NCI-H1694 (cell line): ENCODE data around the gene IL34.

Source experiments
- DNase-seq: peaks from one replicate; lab custom pipeline; 2025; lab: John Stamatoyannopoulos, UW

IL34 gene

DNA sequence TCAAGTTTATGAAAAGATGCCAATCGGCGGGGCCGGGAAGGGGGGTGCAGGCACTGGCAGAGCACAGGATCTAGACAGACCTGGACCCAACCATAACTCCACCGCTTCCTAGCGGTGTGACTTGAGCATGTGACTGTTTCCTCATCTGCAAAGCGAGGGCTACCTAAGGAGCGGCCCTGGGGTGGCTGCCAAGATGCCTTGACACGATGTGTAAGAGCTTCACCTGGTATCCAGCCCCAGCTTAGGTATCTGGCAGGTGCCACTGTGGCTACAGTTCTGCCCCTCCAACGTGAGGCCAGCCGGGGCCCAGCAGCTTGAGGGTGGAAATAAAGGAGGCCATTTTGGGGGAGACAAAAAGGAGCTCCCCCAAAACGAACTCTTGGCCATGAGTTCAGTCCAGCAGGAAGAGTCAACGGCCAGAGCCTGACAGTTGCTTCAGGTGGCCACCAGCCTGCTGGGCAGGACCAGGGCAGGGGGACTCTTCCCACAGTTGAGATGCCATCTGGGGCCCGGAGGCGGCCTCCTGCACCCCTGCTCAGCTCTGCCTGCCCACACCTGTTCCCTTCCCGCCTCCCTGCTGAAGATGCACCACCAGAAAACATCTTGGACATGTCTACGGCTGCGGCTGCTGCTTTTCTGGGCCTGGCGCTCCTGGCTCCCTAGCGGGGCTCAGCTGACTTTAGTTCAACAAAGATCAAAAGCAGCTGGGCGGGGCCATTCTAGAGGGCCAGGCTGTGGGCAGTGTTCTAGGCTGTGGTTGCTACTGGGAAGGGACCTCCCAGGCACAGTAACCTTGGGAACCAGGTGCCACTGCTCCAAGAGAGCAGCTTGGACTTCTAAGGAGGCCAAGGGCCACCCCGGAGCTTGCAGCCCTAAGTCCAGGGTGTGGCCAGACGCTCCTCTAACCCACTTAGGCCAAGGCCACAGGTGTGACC lies 42.9 kb downstream of the IL34 start:
- DNase-seq: no peak

DNA sequence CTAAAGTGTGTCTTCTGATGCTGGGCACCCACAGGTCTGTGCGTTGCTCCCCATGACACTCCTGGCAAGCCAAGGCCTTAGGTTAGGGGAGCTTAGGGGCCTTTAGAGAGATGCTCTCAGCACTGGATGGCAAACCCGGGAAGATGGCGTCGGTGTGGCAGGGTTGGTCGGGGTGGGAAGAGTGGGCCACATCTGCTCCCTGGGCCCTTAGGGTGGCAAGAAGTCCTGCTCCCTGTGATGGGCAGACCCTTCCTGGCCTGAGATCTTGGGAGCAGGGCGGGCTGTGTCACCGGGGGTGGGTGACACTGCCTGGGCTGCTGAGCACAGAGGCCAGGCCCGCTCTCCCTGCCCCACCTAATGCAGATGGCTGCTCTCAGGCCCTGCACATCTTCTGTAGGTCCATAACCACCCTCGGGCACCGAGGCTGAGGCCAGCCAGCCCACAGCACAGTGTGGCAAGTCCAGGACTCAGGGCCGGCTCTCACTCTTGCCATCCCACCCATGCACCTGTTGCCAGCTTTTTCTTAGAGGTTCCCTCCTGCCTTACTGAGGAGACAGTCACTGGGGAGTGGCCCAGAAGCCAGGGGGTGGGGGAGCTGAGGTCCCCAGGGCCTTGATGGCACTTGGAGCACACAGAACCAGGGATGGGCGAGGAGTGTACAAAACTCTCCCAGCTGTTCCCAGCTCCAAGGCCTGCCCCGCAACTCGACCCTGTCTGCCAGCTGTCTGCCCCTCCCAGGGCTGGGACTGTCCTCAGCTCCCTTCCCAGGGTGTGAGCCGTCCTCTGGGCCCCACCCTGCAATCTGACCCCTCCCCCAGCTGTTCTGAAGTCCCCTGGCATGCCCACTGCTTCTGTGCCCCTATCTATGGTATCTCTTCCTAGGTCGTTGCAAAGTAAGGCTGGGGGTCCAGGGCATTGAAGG lies 43.9 kb downstream of the IL34 start:
- no peak for DNase-seq

DNA sequence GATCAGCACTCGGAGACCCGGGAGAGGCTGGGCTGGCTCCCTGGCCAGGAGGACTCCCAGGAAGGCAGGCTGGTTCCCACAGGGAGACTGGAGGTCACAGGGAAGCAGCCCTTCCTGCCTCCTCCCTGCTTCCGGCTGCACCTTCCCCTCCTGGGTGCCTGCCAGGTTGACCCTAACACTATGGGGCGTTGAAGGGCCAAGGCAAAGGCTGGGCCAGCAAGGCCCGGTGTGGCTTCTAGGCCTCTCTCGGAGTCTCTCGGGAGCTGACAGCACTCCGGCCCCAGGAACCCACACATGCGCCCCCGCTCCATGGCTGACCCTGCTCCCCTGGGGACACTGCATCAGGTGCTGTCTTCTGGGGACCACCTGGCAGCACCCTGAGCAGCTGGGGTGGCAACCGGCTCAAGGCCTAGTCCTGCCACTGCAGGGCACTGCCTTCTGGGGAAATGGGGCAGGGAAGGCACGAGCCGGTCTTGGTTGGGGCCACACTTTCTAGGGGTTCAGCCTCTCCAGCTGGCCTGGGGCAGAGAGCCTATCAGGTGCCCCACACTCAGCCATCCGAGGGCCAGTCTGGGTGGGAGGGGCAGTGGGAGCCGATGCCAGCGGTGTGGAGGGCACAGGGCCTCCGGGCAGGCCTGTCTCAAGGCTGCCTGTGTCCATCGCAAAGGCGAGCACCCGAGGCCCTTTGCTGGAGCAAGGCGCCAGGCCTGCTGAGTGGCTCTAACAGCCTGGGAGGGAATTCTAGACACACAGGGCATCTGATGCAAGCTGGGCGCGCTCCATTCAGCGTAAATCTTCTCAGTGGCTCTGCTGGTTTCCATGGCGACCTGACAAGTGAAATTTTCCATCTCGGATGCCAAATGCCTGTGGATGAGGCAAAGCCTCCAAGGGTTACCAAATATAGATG lies 45.1 kb downstream of the IL34 start:
- peak; percentile 90 for DNase-seq

DNA sequence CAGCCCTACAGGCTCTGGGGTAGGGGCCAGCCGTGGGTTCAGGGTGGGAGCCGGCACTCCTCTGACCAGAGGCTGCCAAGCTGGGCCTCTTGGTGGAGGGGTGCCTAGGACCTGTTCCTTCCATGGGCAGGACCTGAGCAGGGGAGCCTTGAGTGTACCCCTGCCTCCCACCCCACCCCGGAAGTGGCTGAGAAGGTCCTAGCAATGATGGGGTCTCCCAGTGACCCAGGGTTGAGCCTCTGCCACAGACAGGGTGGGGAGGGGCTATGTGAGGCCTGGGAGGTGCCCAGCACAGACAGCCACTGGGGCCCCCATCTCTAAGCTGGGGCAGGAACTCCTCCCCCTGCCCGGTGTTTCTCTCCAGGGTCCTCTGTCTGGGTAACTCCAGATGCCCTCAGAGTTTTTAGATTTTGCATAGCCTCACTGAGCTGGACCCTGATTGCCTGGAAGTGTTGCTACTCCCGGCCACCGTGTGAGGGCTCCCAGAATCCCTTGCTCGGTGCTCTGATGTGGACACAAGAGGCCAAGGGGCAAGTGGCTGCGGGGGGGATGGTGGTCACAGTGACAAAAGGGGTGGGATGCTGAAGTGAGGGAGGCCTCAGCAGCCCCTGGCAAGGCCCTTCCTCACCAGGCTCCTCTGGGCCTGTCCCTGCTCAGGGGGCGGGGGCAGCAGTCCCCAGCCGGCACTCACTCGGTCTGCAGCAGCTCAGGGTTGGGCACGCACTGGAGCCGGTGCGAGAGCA lies 45.9 kb downstream of the IL34 start:
- DNase-seq: no peak

DNA sequence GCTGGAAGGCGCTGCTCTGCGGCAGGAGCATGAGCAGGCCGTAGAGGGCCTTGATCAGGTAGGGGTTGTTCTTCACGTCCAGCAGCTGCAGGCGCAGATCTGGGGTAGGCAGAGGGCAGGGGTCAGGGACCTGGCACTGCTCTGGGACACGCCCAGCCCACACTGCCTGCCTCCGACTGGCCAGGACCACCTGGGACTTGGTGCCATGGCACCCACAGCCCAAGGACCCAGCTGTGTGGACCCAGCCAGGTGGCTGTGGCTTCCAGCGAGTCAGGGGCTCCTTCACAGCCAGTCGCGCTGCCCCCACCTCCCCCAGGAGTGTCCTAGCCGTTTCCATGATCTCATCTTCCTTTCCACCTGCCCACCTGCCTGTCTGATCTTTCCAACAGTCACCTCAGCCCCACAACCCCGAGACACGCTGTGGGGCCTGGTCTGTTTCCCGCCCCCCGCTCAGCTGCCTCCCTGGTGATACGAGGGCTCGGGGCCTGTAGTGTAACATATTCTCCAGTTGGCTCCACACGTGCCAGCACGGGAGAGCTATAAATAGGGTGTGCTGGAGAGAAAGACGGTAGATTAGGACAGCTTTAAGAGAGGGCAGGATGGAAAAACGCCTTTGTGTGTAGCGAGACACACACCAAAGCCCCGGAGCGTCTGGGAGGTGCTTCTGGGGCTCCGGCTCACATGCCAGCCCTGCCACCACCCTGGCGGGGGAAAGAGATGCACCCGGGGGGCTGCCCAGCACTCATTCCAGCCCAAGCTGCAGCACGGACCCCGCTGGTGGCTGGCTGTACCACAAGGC lies 46.7 kb downstream of the IL34 start:
- DNase-seq: peak; percentile 69

DNA sequence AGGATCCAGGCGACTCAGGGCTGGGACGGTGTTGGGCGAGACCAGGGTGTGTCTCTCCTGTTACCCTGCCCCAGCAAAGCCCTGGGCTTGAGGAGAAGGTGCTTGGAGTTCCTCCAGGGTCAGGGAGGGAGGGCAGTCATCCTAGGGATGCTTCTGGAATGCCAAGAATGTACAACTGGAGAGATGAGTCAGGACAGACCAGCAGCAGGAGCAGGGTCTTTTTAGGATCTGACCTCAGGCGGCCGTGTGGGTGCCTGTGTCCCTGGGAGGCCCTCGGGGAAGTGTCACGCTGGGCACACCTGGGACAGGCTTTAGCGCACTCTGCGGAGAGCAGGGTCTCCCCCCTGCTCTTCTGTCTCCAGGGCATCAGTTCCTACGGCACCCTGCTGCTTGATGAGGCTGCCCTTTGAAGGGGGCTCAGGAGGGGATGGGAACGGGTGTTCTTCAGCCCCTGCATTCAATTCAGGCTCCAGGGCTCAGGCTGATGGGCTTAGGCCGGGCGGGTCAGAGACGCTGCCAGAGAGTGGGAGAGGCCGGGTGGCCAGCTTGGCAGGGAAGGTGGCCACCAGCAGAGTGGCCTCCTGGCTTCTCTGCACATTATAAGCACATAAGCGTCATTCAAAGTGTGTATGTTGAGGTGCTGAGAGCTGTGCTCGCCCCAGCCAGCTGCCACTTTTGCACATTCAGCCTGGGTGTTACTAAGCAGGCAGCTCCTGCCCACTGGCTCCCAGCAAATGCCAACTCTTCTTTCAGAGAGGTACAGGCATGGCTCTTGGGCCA lies 47.9 kb downstream of the IL34 start:
- peak; percentile 59 for DNase-seq

DNA sequence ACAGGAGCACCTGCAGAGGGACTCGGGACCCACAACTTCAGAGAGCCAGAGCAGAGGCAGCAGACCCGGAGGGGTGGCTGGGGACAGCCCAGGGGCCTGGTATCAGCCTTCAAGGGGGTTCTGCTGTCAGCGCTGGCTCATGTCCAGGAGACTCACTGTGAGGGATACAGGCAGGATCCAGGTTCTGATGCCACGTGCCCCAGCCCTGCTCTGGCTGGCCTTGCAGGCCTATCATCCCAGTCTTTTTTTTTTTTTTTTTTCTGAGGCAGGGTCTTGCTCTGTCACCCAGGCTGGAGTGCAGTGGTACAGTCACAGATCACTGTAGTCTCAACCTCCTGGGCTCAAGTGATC lies 48.5 kb downstream of the IL34 start:
- DNase-seq: peak; percentile 59

DNA sequence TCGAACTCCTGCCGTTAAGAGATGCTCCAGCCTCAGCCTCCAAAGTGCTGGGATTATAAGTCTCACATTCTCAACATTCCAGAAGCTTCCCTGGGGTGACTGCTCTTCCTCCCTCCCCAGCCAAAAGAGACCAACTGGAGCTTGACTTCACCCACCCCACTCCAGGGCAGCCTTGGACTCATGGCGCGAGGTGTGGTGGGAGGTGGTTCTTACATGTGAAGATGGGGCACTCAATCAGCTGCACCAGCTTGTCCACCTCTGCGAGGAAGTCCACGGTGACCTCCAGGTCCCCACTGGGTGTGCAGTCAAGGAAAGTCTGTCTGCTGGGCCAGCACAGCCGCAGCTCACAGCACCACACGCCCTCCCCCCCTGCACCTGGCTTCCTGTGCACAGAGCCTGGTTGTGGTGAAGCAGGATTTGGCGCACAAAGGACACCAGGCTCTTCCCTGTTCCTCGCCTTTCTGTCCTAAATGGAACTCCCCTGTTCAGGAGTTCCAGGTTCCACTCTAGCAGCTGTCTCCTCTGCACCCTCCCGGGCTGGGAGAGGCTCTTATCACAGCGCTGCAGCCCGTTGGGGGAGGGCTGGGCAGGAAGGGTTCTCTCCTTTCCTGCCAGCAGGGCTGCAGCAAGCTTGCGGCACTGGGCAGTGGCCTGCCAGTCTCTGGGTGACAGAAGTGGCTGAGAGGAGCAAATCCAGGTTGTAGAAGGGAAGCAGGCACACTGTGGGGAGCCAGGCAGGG lies 49.1 kb downstream of the IL34 start:
- no peak for DNase-seq

DNA sequence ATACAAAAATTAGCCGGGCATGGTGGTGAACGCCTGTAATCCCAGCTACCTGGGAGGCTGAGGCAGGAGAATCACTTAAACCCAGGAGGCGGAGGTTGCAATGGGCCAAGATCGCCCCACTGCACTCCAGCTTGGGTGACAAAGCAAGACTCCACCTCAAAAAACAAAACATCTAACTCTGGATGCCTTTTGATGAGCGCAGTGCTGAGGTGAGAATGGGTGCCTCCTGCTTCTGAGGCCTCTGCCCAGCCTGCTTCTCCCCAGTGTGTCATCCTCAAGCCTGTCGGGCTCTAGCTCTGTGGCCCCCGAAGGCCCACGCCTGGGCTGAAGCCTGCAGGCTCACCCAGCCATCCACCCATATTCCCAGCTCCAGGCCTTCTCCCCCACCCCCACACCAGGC lies 50.0 kb downstream of the IL34 start:
- DNase-seq: no peak

DNA sequence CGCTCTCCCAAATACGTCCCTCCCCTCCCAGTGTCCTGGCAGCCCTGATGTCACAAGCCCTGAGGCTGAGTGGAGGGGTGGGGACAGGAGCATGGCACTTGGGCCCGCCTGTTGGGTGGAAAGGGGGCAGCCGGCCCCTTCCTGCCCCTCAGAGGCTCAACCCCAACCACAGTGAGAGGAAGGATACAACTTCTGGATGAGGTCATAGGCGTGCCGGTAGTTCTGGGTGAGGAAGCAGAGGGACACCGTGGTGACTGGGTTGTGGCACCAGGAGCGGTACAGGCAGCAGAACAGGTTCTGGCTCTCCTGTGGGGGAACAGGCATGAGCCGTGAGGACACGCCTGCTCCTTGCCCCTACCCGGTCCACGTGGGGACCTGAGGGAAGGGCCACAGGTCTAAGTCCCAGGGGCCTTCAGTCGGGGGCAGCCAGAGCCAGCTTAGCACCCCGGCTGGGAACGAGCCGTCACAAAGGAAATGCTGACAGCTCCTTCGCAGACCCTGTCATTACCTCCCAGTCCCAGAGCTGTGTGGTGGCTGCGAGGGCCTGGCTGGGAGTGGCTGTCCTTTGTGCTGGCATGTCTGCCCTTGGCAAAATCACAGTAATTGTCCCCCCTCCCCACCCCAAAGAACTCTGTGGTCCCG lies 50.7 kb downstream of the IL34 start:
- no peak for DNase-seq

DNA sequence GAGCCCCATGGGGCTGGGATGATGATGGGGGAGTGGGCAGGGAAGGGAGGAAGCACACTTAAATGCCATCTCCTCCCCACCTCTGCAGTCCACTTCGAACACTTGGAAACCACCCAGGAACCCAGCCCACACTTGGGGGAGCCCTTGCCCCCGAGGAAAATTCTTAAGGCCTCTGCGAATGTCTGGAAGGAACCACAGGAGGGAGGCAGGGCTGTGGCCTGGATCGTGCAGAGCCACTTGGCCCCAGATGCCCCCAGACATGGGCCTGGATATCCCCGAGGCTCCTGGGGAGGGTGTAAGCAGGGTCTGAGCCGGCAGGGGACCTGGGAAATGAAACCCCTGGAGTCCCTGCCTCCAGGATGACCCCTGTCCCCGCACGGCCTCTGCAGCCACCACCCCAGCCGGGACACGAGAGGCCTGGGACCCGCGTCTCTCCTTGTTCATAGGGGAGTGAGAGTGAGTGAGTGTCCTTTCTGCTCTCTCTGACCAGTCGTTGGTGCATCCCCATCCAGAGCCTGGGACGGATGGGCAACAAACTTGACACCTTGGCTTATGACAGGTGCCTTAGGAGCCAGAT lies 51.3 kb downstream of the IL34 start:
- DNase-seq: no peak

DNA sequence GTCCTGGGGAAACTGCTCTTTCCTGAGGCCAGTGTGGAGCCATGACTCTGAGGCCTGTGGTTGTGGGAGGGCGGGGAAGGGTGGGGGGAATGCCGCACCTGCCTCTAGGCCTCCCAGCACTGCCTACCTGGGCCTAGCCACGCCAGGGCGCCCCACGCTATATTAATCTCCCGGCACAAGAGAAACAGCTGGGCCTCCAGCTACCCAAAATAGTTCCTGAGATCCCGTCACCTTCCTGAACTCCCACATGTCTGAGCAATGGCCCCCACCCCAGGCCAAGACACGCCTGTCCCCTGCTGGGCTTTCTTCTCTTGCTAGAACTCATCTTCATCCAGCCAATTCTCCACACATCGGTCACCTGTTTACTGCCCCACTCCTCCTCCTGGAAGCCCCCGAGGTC lies 52.5 kb downstream of the IL34 start:
- DNase-seq: no peak

DNA sequence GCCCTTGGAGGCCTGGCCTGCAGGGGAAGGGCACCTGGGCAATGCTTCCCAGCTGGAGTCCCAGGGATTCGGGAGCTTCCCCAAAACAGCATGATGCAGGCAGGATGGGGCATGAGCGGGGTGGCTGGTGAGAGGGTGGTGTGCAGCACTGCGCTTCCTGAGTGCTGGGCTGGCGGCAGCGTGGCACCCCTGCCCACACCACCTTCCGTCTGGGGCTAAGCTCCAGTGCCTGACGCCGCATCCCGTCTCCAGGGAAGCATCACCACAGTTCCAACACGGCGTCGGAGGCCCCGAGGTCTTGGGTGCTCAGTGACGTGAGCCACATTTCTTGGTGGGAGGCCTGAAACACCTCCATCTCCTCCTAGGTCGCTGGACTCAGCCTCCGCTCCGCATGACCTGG lies 53.3 kb downstream of the IL34 start:
- DNase-seq: no peak

DNA sequence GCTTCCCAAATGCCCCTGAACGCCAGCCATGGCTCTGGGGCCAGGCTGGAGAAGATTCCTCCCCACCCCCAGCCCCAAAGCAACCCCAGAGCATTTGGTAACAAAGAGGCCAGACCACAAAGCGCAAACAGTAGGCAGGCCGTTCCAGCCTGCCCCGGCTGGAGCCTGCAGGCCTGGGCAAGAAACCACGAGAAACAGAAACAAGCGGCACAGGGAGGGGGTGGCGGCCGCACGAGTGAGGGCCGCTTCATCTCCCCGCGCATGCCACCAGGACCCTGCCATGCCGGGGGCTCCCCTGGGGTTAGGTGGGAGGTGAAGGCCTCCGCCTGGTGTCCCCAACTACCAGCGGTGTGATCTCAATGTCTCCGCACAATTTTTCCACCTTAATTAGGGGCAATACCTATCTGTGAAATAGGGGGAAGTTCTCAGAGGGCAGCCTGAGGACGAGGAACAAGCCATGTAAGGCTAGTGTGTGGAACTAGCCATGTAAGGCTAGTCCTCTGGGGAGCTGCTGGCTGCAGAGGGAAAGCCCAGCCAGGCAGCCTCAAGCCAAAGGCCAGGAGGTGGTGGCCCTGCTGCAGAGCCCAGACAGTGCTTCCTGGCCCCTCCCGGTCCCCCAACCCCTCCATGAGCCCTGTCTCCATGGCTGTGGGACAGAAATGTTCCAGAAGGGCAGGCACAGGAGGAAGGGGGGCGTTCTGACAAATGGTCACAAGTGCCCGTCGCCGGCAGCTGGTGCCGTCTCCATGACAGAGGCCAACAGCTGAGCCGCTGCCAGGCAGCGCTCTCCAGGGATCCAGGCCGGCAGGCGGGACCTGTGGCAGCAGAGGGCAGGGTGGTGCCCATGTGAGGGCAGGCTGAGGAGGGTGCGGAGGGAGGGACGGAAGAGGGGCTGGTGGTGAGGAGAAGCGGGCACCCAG lies 54.0 kb downstream of the IL34 start:
- DNase-seq: peak; percentile 34

DNA sequence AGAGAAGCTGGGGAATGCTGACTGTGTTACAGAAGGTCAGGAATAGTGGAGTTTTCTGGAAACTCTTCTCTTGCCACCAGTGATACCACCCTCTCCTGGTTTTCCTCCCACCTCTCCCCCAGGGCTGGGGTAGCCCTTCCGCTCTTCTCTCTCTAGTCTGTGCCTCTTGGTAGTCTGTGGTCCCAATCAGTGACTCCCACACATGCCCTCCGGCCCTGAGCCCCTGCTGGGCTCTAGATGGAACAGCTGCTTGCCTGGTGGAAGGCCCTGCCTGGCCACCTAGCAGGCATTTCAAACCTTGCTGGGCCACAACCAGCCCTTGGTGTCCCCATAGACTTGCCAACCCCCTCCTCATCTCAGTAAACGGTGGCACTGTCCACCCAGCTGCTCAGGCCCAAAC lies 54.7 kb downstream of the IL34 start:
- DNase-seq: no peak

DNA sequence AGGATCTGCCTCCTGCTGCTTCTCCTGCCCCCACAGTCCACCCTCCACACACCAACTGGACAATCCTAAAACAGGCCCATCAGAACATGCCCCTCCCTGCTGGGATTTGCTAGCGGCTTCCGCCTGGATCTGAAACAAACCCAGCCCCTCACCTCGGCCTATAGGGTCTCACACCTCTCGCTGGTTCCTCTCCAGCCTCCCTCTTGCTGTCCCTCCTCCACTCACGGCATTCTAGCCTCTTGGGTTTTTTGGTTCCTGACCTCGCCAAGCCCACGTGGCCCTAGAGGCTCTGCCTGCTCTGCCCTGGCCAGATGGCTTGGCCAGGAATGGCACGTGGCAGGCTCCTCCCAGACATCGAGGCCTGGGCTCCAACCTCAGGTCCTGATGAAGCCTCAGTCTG lies 55.2 kb downstream of the IL34 start:
- DNase-seq: no peak

DNA sequence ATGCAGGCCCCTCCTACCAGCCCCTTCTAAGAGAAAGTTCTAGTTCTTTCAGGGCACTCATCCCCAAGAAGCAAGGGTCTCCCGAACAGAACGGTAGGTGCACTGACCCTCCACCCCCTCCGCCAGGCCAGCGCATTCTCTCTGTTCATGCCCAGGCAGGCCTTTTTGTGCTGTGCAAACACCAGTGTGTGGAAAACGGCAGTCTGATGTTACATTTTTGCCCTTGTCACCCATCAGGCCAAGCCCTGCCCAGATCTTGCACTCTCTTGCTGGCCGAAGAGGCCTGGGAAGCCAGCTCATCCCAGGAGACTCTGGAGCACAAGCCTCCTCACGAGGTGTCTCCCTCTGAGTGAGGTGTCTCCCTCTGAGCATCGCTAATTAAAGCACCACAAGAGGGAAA lies 55.6 kb downstream of the IL34 start:
- no peak for DNase-seq
